DND-41 (cell line): ENCODE data around the gene TLE4.

Experiments
- EZH2 ChIP-seq: IDR thresholded peaks from 3 replicates; pipeline ENCODE4 v1.6.1; 2012; ENCODE audit warnings: borderline replicate concordance, low read depth, mild to moderate bottlenecking, moderate library complexity, low read length, inconsistent platforms; ENCODE audit not compliant: severe bottlenecking
- TF ChIP-seq, protein P1 (sequence below): IDR thresholded peaks from 2 replicates; pipeline ENCODE4 v1.5.1; 2012; ENCODE audit warnings: borderline replicate concordance, low read length, moderate library complexity, mild to moderate bottlenecking; ENCODE audit not compliant: poor library complexity, severe bottlenecking; ENCODE audit errors: extremely low read depth

DNA sequence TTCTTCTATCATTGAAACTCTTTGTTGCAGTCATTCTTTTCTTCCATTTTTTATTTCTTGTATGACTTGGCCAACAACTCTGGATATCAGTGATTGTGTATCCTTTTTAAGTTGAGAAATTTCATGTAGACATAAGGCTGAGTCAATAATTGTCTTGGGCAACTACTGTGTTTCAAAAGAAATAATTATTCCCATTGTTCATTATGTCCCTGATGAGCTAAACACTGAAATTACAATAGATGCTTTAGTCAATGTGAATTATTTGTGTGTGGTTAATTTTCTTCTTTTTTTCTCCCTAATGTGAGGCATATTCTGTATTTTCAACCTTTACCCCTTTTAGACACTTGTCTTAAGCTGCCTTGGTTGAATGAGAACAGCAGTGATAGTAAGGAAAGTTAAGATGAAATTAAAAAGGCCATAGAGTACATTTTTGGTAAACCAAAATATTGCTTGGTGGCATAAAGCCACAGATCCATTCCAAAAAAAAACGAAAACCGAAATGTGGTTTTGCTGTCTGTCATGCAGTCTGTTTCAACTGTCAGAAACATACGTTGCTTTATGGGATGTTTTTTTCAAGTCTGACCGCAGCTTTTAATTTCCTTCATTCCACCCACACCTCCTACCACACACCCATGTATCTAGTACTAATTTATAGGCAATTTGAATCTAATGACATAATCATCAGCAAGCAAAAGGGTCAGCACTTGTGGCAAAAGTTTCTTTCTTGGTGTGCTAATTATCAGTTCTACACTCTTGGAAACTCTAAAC, 21.1 kb downstream of the TLE4 start:
- TF ChIP-seq, protein P1, sequence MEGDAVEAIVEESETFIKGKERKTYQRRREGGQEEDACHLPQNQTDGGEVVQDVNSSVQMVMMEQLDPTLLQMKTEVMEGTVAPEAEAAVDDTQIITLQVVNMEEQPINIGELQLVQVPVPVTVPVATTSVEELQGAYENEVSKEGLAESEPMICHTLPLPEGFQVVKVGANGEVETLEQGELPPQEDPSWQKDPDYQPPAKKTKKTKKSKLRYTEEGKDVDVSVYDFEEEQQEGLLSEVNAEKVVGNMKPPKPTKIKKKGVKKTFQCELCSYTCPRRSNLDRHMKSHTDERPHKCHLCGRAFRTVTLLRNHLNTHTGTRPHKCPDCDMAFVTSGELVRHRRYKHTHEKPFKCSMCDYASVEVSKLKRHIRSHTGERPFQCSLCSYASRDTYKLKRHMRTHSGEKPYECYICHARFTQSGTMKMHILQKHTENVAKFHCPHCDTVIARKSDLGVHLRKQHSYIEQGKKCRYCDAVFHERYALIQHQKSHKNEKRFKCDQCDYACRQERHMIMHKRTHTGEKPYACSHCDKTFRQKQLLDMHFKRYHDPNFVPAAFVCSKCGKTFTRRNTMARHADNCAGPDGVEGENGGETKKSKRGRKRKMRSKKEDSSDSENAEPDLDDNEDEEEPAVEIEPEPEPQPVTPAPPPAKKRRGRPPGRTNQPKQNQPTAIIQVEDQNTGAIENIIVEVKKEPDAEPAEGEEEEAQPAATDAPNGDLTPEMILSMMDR = no peak
- no peak for TF ChIP-seq EZH2
